HG03045 (cell line): ENCODE measurements around the gene FUT2.
"Not testable (repeated sequence)": the region's sequence is repeated elsewhere in the genome, so short reads cannot be mapped to it uniquely, and the experiment has no call there.

Experiments used
- ATAC-seq: cut with Tn5 transposase; IDR thresholded peaks from one replicate; pipeline ENCODE4 v1.9.1; 2021; ENCODE audit warnings: mild to moderate bottlenecking, moderate library complexity; ENCODE audit not compliant: unreplicated experiment

The FUT2 gene

GRCh38 chr19:48670699-48671445 lies 24.9 kb upstream of the FUT2 start:
- no peak for ATAC-seq

GRCh38 chr19:48671446-48671995 lies 24.2 kb upstream of the FUT2 start:
- ATAC-seq = no peak

- ATAC-seq = no peak
These were observed 22.8 kb upstream of the FUT2 start, which contains the start of gene NTN5 for GRCh38 chr19:48672994-48673393. NTN5 (minus strand) TSS chr19:48673017; CDS start chr19:48670986, 2,031 bp downstream.

GRCh38 chr19:48673436-48674100 lies 22.2 kb upstream of the FUT2 start:
- no peak for ATAC-seq

GRCh38 chr19:48674216-48674809 lies 21.5 kb upstream of the FUT2 start:
- no peak for ATAC-seq

- ATAC-seq = no peak
These were observed 20.6 kb upstream of the FUT2 start for GRCh38 chr19:48674921-48675824.

GRCh38 chr19:48676487-48676886 lies 19.3 kb upstream of the FUT2 start:
- no peak for ATAC-seq

- no peak for ATAC-seq
These were observed 18.9 kb upstream of the FUT2 start for GRCh38 chr19:48676887-48677286.

GRCh38 chr19:48678201-48678600 lies 17.6 kb upstream of the FUT2 start:
- no peak for ATAC-seq

- ATAC-seq = not testable (repeated sequence)
These were observed 15.8 kb upstream of the FUT2 start for GRCh38 chr19:48680006-48680405.

- no peak for ATAC-seq
These were observed 15.2 kb upstream of the FUT2 start for GRCh38 chr19:48680436-48681126.

GRCh38 chr19:48681127-48681470 lies 14.7 kb upstream of the FUT2 start:
- no peak for ATAC-seq

- ATAC-seq = no peak
These were observed 12.4 kb upstream of the FUT2 start for GRCh38 chr19:48683349-48683748.

- no peak for ATAC-seq
These were observed 10.2 kb upstream of the FUT2 start for GRCh38 chr19:48685583-48685982.

GRCh38 chr19:48686088-48686487 lies 9.7 kb upstream of the FUT2 start:
- ATAC-seq = no peak

GRCh38 chr19:48686637-48687036 lies 9.1 kb upstream of the FUT2 start:
- ATAC-seq = not testable (repeated sequence)

- ATAC-seq = no peak
These were observed 8.0 kb upstream of the FUT2 start for GRCh38 chr19:48687776-48688175.

GRCh38 chr19:48689449-48689848 lies 6.3 kb upstream of the FUT2 start:
- no peak for ATAC-seq

- ATAC-seq = not testable (repeated sequence)
These were observed 2.1 kb upstream of the FUT2 start for GRCh38 chr19:48693629-48694028.

GRCh38 chr19:48696353-48697010 lies 711 bp downstream of the FUT2 start:
- ATAC-seq = no peak
